IMR-90 (cell line): ENCODE data around the gene CD300H. TPM values are rescaled to one million over a fixed set of nuclear protein-coding genes. Genes with fewer than 3 reads are reported as not detected.

Experiments used
- ATAC-seq: fragments of 200-7000 bp; cut with Tn5 transposase; 2 replicates; pipeline ENCODE4 v1.9.1; 2020; ENCODE audit warnings: low read depth, mild to moderate bottlenecking, moderate library complexity
- BruUV-seq: library from RNA; stranded (reverse); fragments of 400-500 nt; replicated peaks from 2 replicates; lab custom pipeline; 2021; lab: Mats Ljungman, UMichigan
- CTCF ChIA-PET: fragments of 300-600 bp; formaldehyde crosslinking; extraction: SDS; loops from one replicate; lab custom pipeline; 2021; ENCODE audit warnings: antibody characterized with exemption; lab: Yijun Ruan, JAX
- POLR2A ChIA-PET: fragments of 300-600 bp; sonication (Branson Sonifier 250); formaldehyde crosslinking; loops from one replicate; lab custom pipeline; 2022; ENCODE audit warnings: antibody characterized with exemption; ENCODE audit not compliant: unreplicated experiment; lab: Charles Lee
- DNase-seq: peaks from one replicate; pipeline ENCODE4 v3.0.0; 2013
- H2AFZ ChIP-seq: replicated peaks from 2 replicates; pipeline ENCODE3; 2013; ENCODE audit warnings: low read length, mild to moderate bottlenecking; ENCODE audit not compliant: poor library complexity
- H2AK5ac ChIP-seq: 2 replicates; pipeline ENCODE4 v1.6.1; 2013; ENCODE audit warnings: low read depth, low read length, inconsistent platforms
- H2AK9ac ChIP-seq: replicated peaks from 2 replicates; pipeline ENCODE3; 2013; ENCODE audit warnings: mild to moderate bottlenecking, low read depth, low read length, moderate library complexity; ENCODE audit not compliant: poor library complexity
- H2BK120ac ChIP-seq: 2 replicates; pipeline ENCODE4 v1.6.1; 2013; ENCODE audit warnings: low read depth, low read length, inconsistent platforms
- H2BK15ac ChIP-seq: 3 replicates; pipeline ENCODE4 v1.6.1; 2013; ENCODE audit warnings: low read depth, low read length, inconsistent platforms
- H2BK20ac ChIP-seq: 2 replicates; pipeline ENCODE4 v1.6.1; 2013; ENCODE audit warnings: low read depth, mild to moderate bottlenecking, inconsistent platforms, low read length, moderate library complexity
- H2BK5ac ChIP-seq: 2 replicates; pipeline ENCODE4 v1.6.1; 2013; ENCODE audit warnings: mild to moderate bottlenecking, low read depth, low read length, inconsistent platforms; ENCODE audit not compliant: poor library complexity, severe bottlenecking
- H3K14ac ChIP-seq: replicated peaks from 2 replicates; pipeline ENCODE4 v1.6.1; 2013; ENCODE audit warnings: low read depth, low read length, inconsistent platforms
- H3K18ac ChIP-seq: 2 replicates; pipeline ENCODE4 v1.6.1; 2013; ENCODE audit warnings: low read depth, low read length, control low read depth
- H3K23ac ChIP-seq: 2 replicates; pipeline ENCODE4 v1.6.1; 2013; ENCODE audit warnings: low read depth, low read length, inconsistent platforms
- H3K27ac ChIP-seq: 2 replicates; pipeline ENCODE4 v1.5.1; 2013; ENCODE audit warnings: mild to moderate bottlenecking, control low read depth, low read length; ENCODE audit not compliant: insufficient read depth
- H3K27me3 ChIP-seq: 2 replicates; pipeline ENCODE4 v1.6.1; 2013; ENCODE audit warnings: low read length; ENCODE audit not compliant: control insufficient read depth, insufficient read depth
- H3K36me3 ChIP-seq: 2 replicates; pipeline ENCODE4 v1.6.1; 2013; ENCODE audit warnings: low read length, mixed read lengths; ENCODE audit not compliant: control insufficient read depth, insufficient read depth
- H3K4ac ChIP-seq: 2 replicates; pipeline ENCODE4 v1.6.1; 2013; ENCODE audit warnings: low read depth, low read length, inconsistent platforms
- H3K4me1 ChIP-seq: 2 replicates; pipeline ENCODE4 v1.6.1; 2013; ENCODE audit warnings: low read length, mixed read lengths; ENCODE audit not compliant: control insufficient read depth, insufficient read depth
- H3K4me2 ChIP-seq: 2 replicates; pipeline ENCODE4 v1.6.1; 2013; ENCODE audit warnings: low read depth, mild to moderate bottlenecking, control low read depth, low read length, moderate library complexity
- H3K4me3 ChIP-seq: 2 replicates; pipeline ENCODE4 v1.5.1; 2013; ENCODE audit warnings: low read depth, mild to moderate bottlenecking, control low read depth, low read length, moderate library complexity; ENCODE audit not compliant: insufficient read depth
- H3K56ac ChIP-seq: 2 replicates; pipeline ENCODE4 v1.6.1; 2013; ENCODE audit warnings: low read length, inconsistent platforms; ENCODE audit not compliant: insufficient read depth; ENCODE audit errors: extremely low read depth
- H3K79me1 ChIP-seq, 2 experiments: 2 replicates each; pipeline ENCODE4 v1.6.1; 2013; ENCODE audit warnings: low read length in 2 of 2, inconsistent platforms in 1 of 2, low read depth in 1 of 2
- H3K9ac ChIP-seq: 2 replicates; pipeline ENCODE4 v1.6.1; 2013; ENCODE audit warnings: low read depth, low read length, control low read depth
- H3K9me1 ChIP-seq: 2 replicates; pipeline ENCODE4 v1.6.1; 2013; ENCODE audit warnings: low read length, inconsistent platforms; ENCODE audit not compliant: insufficient read depth
- H3K9me3 ChIP-seq: 2 replicates; pipeline ENCODE4 v1.6.1; 2013; ENCODE audit warnings: low read length; ENCODE audit not compliant: control insufficient read depth, insufficient read depth
- H4K20me1 ChIP-seq: 2 replicates; pipeline ENCODE4 v1.6.1; 2013; ENCODE audit warnings: low read length, inconsistent platforms; ENCODE audit not compliant: insufficient read depth
- H4K5ac ChIP-seq: 2 replicates; pipeline ENCODE4 v1.6.1; 2013; ENCODE audit warnings: mild to moderate bottlenecking, low read depth, low read length, control low read depth
- H4K8ac ChIP-seq, 2 experiments: 2 replicates each; pipeline ENCODE4 v1.6.1; 2013; ENCODE audit warnings: low read depth in 2 of 2, low read length in 2 of 2, control low read depth in 1 of 2, inconsistent platforms in 1 of 2
- H4K91ac ChIP-seq: 2 replicates; pipeline ENCODE4 v1.6.1; 2013; ENCODE audit warnings: low read depth, low read length, inconsistent platforms; ENCODE audit not compliant: insufficient read depth
- FOS ChIP-seq: fragments of 150-350 bp; IDR thresholded peaks from 2 replicates; pipeline ENCODE4 v1.6.1; 2016; ENCODE audit warnings: low read depth, low read length
- SMC3 ChIP-seq: fragments of 150-350 bp; IDR thresholded peaks from 2 replicates; pipeline ENCODE4 v1.6.1; 2016; ENCODE audit warnings: low read depth, mild to moderate bottlenecking, antibody characterized with exemption, low read length, moderate library complexity
- WGBS, 2 experiments: methylation state at CpG; one replicate each; pipeline versions ENCODE4 v1.1.5 to v1.1.7; 2013; ENCODE audit warnings: missing lambda C conversion rate in 2 of 2; ENCODE audit not compliant: insufficient read length in 1 of 2; ENCODE audit errors: extremely low coverage in 2 of 2; 5-methylcytosine and 5-hydroxymethylcytosine counted together
- dilution Hi-C: fragments of 300-500 bp; cut with HindIII; formaldehyde crosslinking; loops from one replicate; pipeline ENCODE4 v1.14.3; 2018; ENCODE audit warnings: low sequenced_read_pairs; ENCODE audit not compliant: unreplicated experiment
- in situ Hi-C: fragments of 300-500 bp; cut with MboI; formaldehyde crosslinking; loops from 3 replicates; pipeline ENCODE4 v1.14.3; 2019; ENCODE audit warnings: low sequenced_read_pairs, inconsistent platforms, mixed read lengths
- intact Hi-C: fragments of 100-400 bp; cut with micrococcal nuclease; formaldehyde crosslinking; loops from 2 replicates; pipeline ENCODE4 v1.10.0; 2022
- polyA plus RNA-seq, 3 experiments: library from polyadenylated mRNA; depleted of rRNA; stranded (reverse); fragments of >200 nt; gene quantifications; 2 replicates each; pipeline ENCODE4 v1.2.3, GENCODE V29; 2012; ENCODE audit warnings: low replicate concordance in 1 of 3
- total RNA-seq: library from RNA; depleted of rRNA; stranded (reverse); fragments of >200 nt; gene quantifications from 2 replicates; pipeline ENCODE4 v1.2.3, GENCODE V29; 2012

CD300H gene
- total and polyA plus RNA-seq, 2 of the 4 experiments (the other 2 are of a cell fraction), result not detected

GRCh38 chr17:74547736-74548135, 19.6 kb downstream of the CD300H start:
- Histone ChIP-seq H3K9ac (no peak overlapping the region), H3K27me3 (no peaks in the 10 kb centered on the region), H3K23ac (no peak overlapping the region), H4K91ac (no peak overlapping the region), H2AK9ac (no peak overlapping the region), H3K4me3 (no peak overlapping the region), H4K20me1 (no peaks in the 10 kb centered on the region), H3K9me3 (peaks cover 40% of the 10 kb centered on the region), H3K56ac (no peak overlapping the region), H2AFZ (no peak overlapping the region), H3K9me1 (no peaks in the 10 kb centered on the region), H4K5ac (no peak overlapping the region), H3K27ac (no peak overlapping the region), H3K14ac (no peak overlapping the region), H3K18ac (no peak overlapping the region), H3K4ac (no peak overlapping the region), H4K8ac (no peak overlapping the region), H3K79me1 (no peaks in the 10 kb centered on the region), H3K4me2 (no peak overlapping the region), H2AK5ac (no peak overlapping the region), H2BK20ac (no peak overlapping the region), H2BK120ac (no peak overlapping the region), H3K36me3 (no peaks in the 10 kb centered on the region), H2BK5ac (no peak overlapping the region), H2BK15ac (no peak overlapping the region), H3K4me1 (no peaks in the 10 kb centered on the region)
- DNase-seq (no peak), ATAC-seq (no peak)
- BruUV-seq, result no TSS peak
- intact Hi-C loops, result no loop called here
- ChIA-PET POLR2A (no interaction called here), CTCF (no interaction called here)
- 63% methylated on average over 2 of the region's 3 CpGs; no CpG with 5 or more reads in 1 of the 2 experiments for WGBS, 2 experiments
- no peak for TF ChIP-seq SMC3
- TF ChIP-seq FOS, result no peak
- in situ Hi-C loops, result no loop called here
- dilution Hi-C loops, result no loop called here
